Tibial nerve (tissue), 3 donors: ENCODE results near the gene CYS1.
"Not testable (repeated sequence)": the region's sequence is repeated elsewhere in the genome, so short reads cannot be mapped to it uniquely, and the experiment has no call there.

ENCODE experiments used
- POLR2A ChIP-seq, 2 donors: fragments of 450-650 bp; IDR thresholded peaks; one replicate each; pipeline ENCODE4 v1.6.1; 2017; ENCODE audit warnings: antibody characterized with exemption in 2 of 2, mild to moderate bottlenecking in 2 of 2, moderate library complexity in 2 of 2
- TF ChIP-seq, protein P1 (sequence below), 5 experiments: fragments of 200-600 bp in 3 of 5; fragments of 450-650 bp in 2 of 5; sonication (generic) in 3 of 5; IDR thresholded peaks; one replicate each; pipeline ENCODE4 v1.5.1; 2016 to 2019; ENCODE audit warnings: antibody characterized with exemption in 5 of 5, mild to moderate bottlenecking in 3 of 5, moderate library complexity in 2 of 5

DNA sequence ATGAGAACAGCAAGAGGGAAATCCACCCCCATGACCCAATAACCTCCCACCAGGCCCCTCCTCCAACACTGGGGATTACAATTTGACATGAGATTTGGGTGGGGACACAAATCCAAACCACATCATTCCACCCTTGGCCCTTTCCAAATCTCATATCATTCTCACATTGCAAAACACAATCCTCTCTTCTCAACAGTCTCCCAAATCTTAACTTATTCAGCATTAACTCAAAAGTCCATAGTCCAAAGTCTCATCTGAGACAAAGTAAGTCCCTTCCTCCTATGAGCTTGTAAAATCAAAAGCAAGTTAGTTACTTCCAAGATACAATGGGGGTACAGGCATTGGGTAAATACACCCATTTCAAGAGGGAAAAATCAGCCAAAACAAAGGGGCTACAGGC, 24.7 kb upstream of the CYS1 start:
- TF ChIP-seq, protein P1, sequence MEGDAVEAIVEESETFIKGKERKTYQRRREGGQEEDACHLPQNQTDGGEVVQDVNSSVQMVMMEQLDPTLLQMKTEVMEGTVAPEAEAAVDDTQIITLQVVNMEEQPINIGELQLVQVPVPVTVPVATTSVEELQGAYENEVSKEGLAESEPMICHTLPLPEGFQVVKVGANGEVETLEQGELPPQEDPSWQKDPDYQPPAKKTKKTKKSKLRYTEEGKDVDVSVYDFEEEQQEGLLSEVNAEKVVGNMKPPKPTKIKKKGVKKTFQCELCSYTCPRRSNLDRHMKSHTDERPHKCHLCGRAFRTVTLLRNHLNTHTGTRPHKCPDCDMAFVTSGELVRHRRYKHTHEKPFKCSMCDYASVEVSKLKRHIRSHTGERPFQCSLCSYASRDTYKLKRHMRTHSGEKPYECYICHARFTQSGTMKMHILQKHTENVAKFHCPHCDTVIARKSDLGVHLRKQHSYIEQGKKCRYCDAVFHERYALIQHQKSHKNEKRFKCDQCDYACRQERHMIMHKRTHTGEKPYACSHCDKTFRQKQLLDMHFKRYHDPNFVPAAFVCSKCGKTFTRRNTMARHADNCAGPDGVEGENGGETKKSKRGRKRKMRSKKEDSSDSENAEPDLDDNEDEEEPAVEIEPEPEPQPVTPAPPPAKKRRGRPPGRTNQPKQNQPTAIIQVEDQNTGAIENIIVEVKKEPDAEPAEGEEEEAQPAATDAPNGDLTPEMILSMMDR (IDR thresholded peaks at IDR 0.05), result not testable (repeated sequence)
- not testable (repeated sequence) for TF ChIP-seq POLR2A (IDR thresholded peaks at IDR 0.05)
